SK-N-MC (cell line): Measurements from ENCODE around the gene HK2.

Source experiments
- EZH2 ChIP-seq: fragments of 200-600 bp; sonication (generic); IDR thresholded peaks from one replicate; pipeline ENCODE4 v1.6.1; 2017; ENCODE audit warnings: antibody characterized with exemption
- FOXP2 ChIP-seq: optimal IDR thresholded peaks from 2 replicates; pipeline ENCODE3; 2011; ENCODE audit warnings: mild to moderate bottlenecking, moderate library complexity; ENCODE audit not compliant: insufficient read depth; ENCODE audit errors: extremely low read length, control extremely low read depth
- POLR2AphosphoS5 ChIP-seq: IDR thresholded peaks from 2 replicates; pipeline ENCODE4 v1.6.1; 2012; ENCODE audit warnings: mild to moderate bottlenecking, low read depth, low read length, borderline replicate concordance

GRCh38 chr2:74864728-74865722 lies 31.1 kb downstream of the HK2 start:
- no peak for TF ChIP-seq EZH2
- no peak for TF ChIP-seq POLR2AphosphoS5
- TF ChIP-seq FOXP2: no peak
